ENCODE measurements around the gene STK33.

GRCh38 chr11:8608652-8609051, 14.6 kb upstream of the STK33 start:
- no peak for TF ChIP-seq RAD21 (conservative IDR thresholded peaks at IDR 0.05)
- no peak for TF ChIP-seq REST (IDR thresholded peaks at IDR 0.05; ENCODE audit: borderline replicate concordance)
- TF ChIP-seq CTCF (IDR thresholded peaks at IDR 0.05; ENCODE audit: poor library complexity, severe bottlenecking): no peak
- no peak for TF ChIP-seq POLR2AphosphoS5 (IDR thresholded peaks at IDR 0.05)
- TF ChIP-seq MXI1 (conservative IDR thresholded peaks at IDR 0.05; ENCODE audit: poor library complexity, severe bottlenecking): no peak

All from neural cell (in vitro differentiated cells).